K562 (cell line): Measurements from ENCODE around the gene ECI1. TPM values are rescaled to one million over a fixed set of nuclear protein-coding genes. Genes with fewer than 3 reads are reported as not detected.
A peak's percentile ranks its signal among the peaks of the same experiment; 100 is the strongest.

Source experiments
- ARNT ChIP-seq, 2 experiments: fragments of 450-650 bp; IDR thresholded peaks; 2 replicates each; pipeline ENCODE4 v1.6.1; 2016; ENCODE audit warnings: mild to moderate bottlenecking in 1 of 2
- CBFA2T2 ChIP-seq: fragments of 450-650 bp; conservative IDR thresholded peaks from 2 replicates; pipeline ENCODE4 v1.6.1; 2017; ENCODE audit warnings: mild to moderate bottlenecking
- FOSL1 ChIP-seq: fragments of 200-800 bp; sonication (Bioruptor generic); conservative IDR thresholded peaks from 2 replicates; pipeline ENCODE4 v1.6.1; 2016; ENCODE audit warnings: missing genetic modification characterization, missing compliant biosample characterization
- HIVEP1 ChIP-seq: fragments of 250-450 bp; sonication (Bioruptor Pico); IDR thresholded peaks from 2 replicates; pipeline ENCODE4 v1.4.0; 2020; ENCODE audit warnings: mild to moderate bottlenecking
- L3MBTL2 ChIP-seq: fragments of 450-650 bp; IDR thresholded peaks from 2 replicates; pipeline ENCODE4 v1.6.1; 2016; ENCODE audit warnings: mild to moderate bottlenecking, moderate library complexity
- MTA1 ChIP-seq: fragments of 450-650 bp; IDR thresholded peaks from 2 replicates; pipeline ENCODE4 v1.6.1; 2017; ENCODE audit warnings: borderline replicate concordance
- NFE2L1 ChIP-seq: fragments of 450-650 bp; IDR thresholded peaks from 2 replicates; pipeline ENCODE4 v1.6.1; 2016; ENCODE audit warnings: missing genetic modification characterization, low read depth, mild to moderate bottlenecking, missing compliant biosample characterization, moderate library complexity, borderline replicate concordance
- NR2C2 ChIP-seq, 2 experiments: fragments of 200-800 bp in 1 of 2; sonication (Bioruptor generic) in 1 of 2; sonication (generic) in 1 of 2; formaldehyde crosslinking in 1 of 2; IDR thresholded peaks; 2 replicates each; pipeline versions ENCODE4 v1.6.1 to v1.8.0; 2016 to 2022; ENCODE audit warnings: mild to moderate bottlenecking in 1 of 2, missing compliant biosample characterization in 1 of 2, missing genetic modification characterization in 1 of 2, missing genetic modification reagents in 1 of 2
- PHF20 ChIP-seq: fragments of 450-650 bp; IDR thresholded peaks from 2 replicates; pipeline ENCODE4 v1.6.1; 2018; ENCODE audit not compliant: partially characterized antibody
- PTTG1 ChIP-seq: fragments of 450-650 bp; IDR thresholded peaks from 2 replicates; pipeline ENCODE4 v1.6.1; 2016; ENCODE audit warnings: low read depth, mild to moderate bottlenecking, missing genetic modification characterization, missing compliant biosample characterization
- RBFOX2 ChIP-seq: fragments of 200-400 bp; formaldehyde crosslinking; IDR thresholded peaks from 2 replicates; pipeline ENCODE4 v1.6.1; 2017; ENCODE audit warnings: low read depth, mild to moderate bottlenecking, low read length, moderate library complexity
- SETDB1 ChIP-seq: IDR thresholded peaks from one replicate; pipeline ENCODE4 v1.6.1; 2012; ENCODE audit warnings: low read length, control low read depth, inconsistent platforms
- SMAD3 ChIP-seq: fragments of 450-650 bp; formaldehyde crosslinking; conservative IDR thresholded peaks from 2 replicates; pipeline ENCODE4 v1.4.0; 2020; ENCODE audit warnings: mild to moderate bottlenecking
- SNRNP70 ChIP-seq: fragments of 200-400 bp; formaldehyde crosslinking; optimal IDR thresholded peaks from 2 replicates; pipeline ENCODE3; 2017; ENCODE audit warnings: low read depth, low read length
- TSC22D4 ChIP-seq: fragments of 450-650 bp; IDR thresholded peaks from 2 replicates; pipeline ENCODE4 v1.6.1; 2016; ENCODE audit warnings: missing genetic modification characterization, missing biosample characterization, control low read depth
- ZNF431 ChIP-seq: sonication (generic); formaldehyde crosslinking; IDR thresholded peaks from 2 replicates; pipeline ENCODE4 v1.8.0; 2022; ENCODE audit warnings: mild to moderate bottlenecking, missing genetic modification reagents
- ZNF57 ChIP-seq: fragments of 450-650 bp; formaldehyde crosslinking; IDR thresholded peaks from 2 replicates; pipeline ENCODE4 v1.4.0; 2020; ENCODE audit warnings: mild to moderate bottlenecking, moderate library complexity
- ZNF75A ChIP-seq: fragments of 450-650 bp; formaldehyde crosslinking; IDR thresholded peaks from 2 replicates; pipeline ENCODE4 v1.4.0; 2020; ENCODE audit warnings: mild to moderate bottlenecking
- polyA plus RNA-seq, 8 experiments: library from polyadenylated mRNA; depleted of rRNA in 4 of 8; stranded (reverse) in 5 of 8; unstranded in 3 of 8; fragments of >200 nt; fragmentation: Nextera tagmentation in 2 of 8; fragmentation: Illumina TruSeq in 1 of 8; extraction: Ambion mirVana in 2 of 8; extraction: Trizol in 1 of 8; gene quantifications; 2 replicates each; pipeline versions ENCODE4 v1.2.1 to v1.2.3, GENCODE V29; 2011 to 2014; ENCODE audit warnings: inconsistent platforms in 1 of 8, missing spikeins in 1 of 8
- total RNA-seq, 7 experiments: library from RNA; depleted of rRNA in 6 of 7; stranded (reverse); fragments of >200 nt in 6 of 7; fragmentation: Illumina TruSeq in 2 of 7; extraction: Trizol in 2 of 7; gene quantifications; 2 replicates each; pipeline versions ENCODE4 v1.2.1 to v1.2.3, GENCODE V29; 2011 to 2021; ENCODE audit warnings: low replicate concordance in 1 of 7
- TF ChIP-seq, protein P1 (sequence below): sonication (generic); formaldehyde crosslinking; IDR thresholded peaks from 2 replicates; pipeline ENCODE4 v1.8.0; 2022; ENCODE audit warnings: missing genetic modification reagents, mild to moderate bottlenecking, moderate library complexity, borderline replicate concordance
- TF ChIP-seq, protein P2 (sequence below): sonication (generic); formaldehyde crosslinking; IDR thresholded peaks from 2 replicates; pipeline ENCODE4 v1.8.0; 2022; ENCODE audit warnings: mild to moderate bottlenecking, missing genetic modification reagents, borderline replicate concordance
- TF ChIP-seq, protein P3 (sequence below), 3 experiments: fragments of 200-800 bp in 1 of 3; fragments of 250-450 bp in 1 of 3; fragments of 450-650 bp in 1 of 3; sonication (Bioruptor Pico) in 1 of 3; sonication (Bioruptor generic) in 1 of 3; formaldehyde crosslinking in 1 of 3; IDR thresholded peaks; 2 replicates each; pipeline versions ENCODE4 v1.6.1 to v1.8.0; 2016 to 2022; ENCODE audit warnings: mild to moderate bottlenecking in 2 of 3, missing genetic modification characterization in 2 of 3, missing compliant biosample characterization in 1 of 3, moderate library complexity in 1 of 3
- TF ChIP-seq, protein P4 (sequence below): fragments of 200-800 bp; sonication (Bioruptor generic); IDR thresholded peaks from 2 replicates; pipeline ENCODE4 v1.6.1; 2017; ENCODE audit warnings: missing genetic modification characterization, missing compliant biosample characterization

The ECI1 gene
- total and polyA plus RNA-seq, 9 of the 15 experiments (the other 6 are each of a cell fraction or from before 2014, with no cell fraction given), result 4.7 to 189 (median 54.0) TPM

DNA sequence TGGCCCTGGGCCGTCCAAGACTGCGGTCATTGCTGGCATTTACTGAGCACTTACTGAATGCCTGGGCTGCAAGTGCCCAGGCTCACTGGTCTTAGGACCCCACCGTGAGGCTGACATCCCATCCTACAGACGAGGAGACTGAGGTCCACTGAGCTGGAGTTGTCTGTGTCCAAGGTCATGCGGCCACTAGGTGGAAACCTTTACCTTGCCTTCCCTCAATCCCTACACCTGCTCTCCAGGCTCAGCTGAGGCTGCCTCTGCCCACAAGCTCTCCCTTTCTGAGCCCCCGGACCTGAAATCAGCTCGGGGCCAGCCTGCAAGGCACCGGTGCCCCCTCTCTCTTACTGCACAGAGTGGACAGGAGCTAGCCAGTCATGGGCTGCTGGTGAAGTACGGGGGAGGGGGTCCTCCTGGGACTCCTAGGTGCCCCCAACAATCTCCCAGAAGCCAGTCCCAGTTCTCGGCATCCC is 56.5 kb downstream of the ECI1 start (continued):
- TF ChIP-seq NR2C2 (CRISPR knock-in tag; IDR thresholded peaks at IDR 0.05) (no peak), NR2C2 (tag; IDR thresholded peaks at IDR 0.05) (no peak), ZNF431 (CRISPR knock-in tag) (no peak), FOSL1 (tag) (no peak), ZNF57 (CRISPR knock-in tag) (no peak), ARNT (IDR thresholded peaks at IDR 0.05) (no peak), HIVEP1 (no peak), MTA1 (no peak), SNRNP70 (no peak), CBFA2T2 (no peak), SMAD3 (CRISPR knock-in tag) (no peak), PTTG1 (no peak), RBFOX2 (no peak), NFE2L1 (tag) (no peak), SETDB1 (no peak), PHF20 (no peak), TSC22D4 (tag) (no peak), L3MBTL2 (no peak), ZNF75A (CRISPR knock-in tag) (no peak)
- TF ChIP-seq, protein P1, sequence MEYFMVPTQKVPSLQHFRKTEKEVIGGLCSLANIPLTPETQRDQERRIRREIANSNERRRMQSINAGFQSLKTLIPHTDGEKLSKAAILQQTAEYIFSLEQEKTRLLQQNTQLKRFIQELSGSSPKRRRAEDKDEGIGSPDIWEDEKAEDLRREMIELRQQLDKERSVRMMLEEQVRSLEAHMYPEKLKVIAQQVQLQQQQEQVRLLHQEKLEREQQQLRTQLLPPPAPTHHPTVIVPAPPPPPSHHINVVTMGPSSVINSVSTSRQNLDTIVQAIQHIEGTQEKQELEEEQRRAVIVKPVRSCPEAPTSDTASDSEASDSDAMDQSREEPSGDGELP (CRISPR knock-in tag), result peak; percentile 80
- TF ChIP-seq, protein P2, sequence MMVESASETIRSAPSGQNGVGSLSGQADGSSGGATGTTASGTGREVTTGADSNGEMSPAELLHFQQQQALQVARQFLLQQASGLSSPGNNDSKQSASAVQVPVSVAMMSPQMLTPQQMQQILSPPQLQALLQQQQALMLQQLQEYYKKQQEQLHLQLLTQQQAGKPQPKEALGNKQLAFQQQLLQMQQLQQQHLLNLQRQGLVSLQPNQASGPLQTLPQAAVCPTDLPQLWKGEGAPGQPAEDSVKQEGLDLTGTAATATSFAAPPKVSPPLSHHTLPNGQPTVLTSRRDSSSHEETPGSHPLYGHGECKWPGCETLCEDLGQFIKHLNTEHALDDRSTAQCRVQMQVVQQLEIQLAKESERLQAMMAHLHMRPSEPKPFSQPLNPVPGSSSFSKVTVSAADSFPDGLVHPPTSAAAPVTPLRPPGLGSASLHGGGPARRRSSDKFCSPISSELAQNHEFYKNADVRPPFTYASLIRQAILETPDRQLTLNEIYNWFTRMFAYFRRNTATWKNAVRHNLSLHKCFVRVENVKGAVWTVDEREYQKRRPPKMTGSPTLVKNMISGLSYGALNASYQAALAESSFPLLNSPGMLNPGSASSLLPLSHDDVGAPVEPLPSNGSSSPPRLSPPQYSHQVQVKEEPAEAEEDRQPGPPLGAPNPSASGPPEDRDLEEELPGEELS (CRISPR knock-in tag), result no peak
- TF ChIP-seq, protein P3, sequence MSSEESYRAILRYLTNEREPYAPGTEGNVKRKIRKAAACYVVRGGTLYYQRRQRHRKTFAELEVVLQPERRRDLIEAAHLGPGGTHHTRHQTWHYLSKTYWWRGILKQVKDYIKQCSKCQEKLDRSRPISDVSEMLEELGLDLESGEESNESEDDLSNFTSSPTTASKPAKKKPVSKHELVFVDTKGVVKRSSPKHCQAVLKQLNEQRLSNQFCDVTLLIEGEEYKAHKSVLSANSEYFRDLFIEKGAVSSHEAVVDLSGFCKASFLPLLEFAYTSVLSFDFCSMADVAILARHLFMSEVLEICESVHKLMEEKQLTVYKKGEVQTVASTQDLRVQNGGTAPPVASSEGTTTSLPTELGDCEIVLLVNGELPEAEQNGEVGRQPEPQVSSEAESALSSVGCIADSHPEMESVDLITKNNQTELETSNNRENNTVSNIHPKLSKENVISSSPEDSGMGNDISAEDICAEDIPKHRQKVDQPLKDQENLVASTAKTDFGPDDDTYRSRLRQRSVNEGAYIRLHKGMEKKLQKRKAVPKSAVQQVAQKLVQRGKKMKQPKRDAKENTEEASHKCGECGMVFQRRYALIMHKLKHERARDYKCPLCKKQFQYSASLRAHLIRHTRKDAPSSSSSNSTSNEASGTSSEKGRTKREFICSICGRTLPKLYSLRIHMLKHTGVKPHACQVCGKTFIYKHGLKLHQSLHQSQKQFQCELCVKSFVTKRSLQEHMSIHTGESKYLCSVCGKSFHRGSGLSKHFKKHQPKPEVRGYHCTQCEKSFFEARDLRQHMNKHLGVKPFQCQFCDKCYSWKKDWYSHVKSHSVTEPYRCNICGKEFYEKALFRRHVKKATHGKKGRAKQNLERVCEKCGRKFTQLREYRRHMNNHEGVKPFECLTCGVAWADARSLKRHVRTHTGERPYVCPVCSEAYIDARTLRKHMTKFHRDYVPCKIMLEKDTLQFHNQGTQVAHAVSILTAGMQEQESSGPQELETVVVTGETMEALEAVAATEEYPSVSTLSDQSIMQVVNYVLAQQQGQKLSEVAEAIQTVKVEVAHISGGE (CRISPR knock-in tag; IDR thresholded peaks at IDR 0.05), result no peak
- TF ChIP-seq, protein P4, sequence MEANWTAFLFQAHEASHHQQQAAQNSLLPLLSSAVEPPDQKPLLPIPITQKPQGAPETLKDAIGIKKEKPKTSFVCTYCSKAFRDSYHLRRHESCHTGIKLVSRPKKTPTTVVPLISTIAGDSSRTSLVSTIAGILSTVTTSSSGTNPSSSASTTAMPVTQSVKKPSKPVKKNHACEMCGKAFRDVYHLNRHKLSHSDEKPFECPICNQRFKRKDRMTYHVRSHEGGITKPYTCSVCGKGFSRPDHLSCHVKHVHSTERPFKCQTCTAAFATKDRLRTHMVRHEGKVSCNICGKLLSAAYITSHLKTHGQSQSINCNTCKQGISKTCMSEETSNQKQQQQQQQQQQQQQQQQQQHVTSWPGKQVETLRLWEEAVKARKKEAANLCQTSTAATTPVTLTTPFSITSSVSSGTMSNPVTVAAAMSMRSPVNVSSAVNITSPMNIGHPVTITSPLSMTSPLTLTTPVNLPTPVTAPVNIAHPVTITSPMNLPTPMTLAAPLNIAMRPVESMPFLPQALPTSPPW (CRISPR knock-in tag), result no peak
